Measurements from ENCODE around the gene FBXO17. TPM values are rescaled to one million over a fixed set of nuclear protein-coding genes. Genes with fewer than 3 reads are reported as not detected.
"Not testable (repeated sequence)": the region's sequence is repeated elsewhere in the genome, so short reads cannot be mapped to it uniquely, and the experiment has no call there.

Gene FBXO17
- total RNA-seq, 2 donors from 2014 or later: 1.7 to 1.9 TPM

GRCh38 chr19:38945562-38946228, 29.8 kb downstream of the FBXO17 start:
- Histone ChIP-seq H3K9ac (ENCODE audit: low read depth in 2 of 2, low read length in 2 of 2) (no peak overlapping the region), H3K4me1 (peaks cover 6% of the 10 kb centered on the region), H3K27me3 (no peaks in the 10 kb centered on the region), H3K9me3 (no peaks in the 10 kb centered on the region), H3K4me3 (no peak overlapping the region), H3K36me3 (no peaks in the 10 kb centered on the region), H3K27ac (no peak overlapping the region)
- intact Hi-C loops (cut with DNase I): no loop called here
- no peak for DNase-seq
- no peak for TF ChIP-seq CTCF (IDR thresholded peaks at IDR 0.05)

GRCh38 chr19:38944981-38945506, 30.5 kb downstream of the FBXO17 start:
- no peaks in the 10 kb centered on the region for H3K27me3 ChIP-seq
- peaks cover 2% of the 10 kb centered on the region for H3K4me1 ChIP-seq
- no peak for DNase-seq
- H3K27ac ChIP-seq: no peak overlapping the region
- H3K36me3 ChIP-seq: no peaks in the 10 kb centered on the region
- no peak for TF ChIP-seq CTCF (IDR thresholded peaks at IDR 0.05)
- H3K9ac ChIP-seq (ENCODE audit: low read depth in 2 of 2, low read length in 2 of 2): no peak overlapping the region
- H3K9me3 ChIP-seq: no peaks in the 10 kb centered on the region
- no peak overlapping the region for H3K4me3 ChIP-seq
- intact Hi-C loops (cut with DNase I): no loop called here

- no peak overlapping the region for H3K9ac ChIP-seq (ENCODE audit: low read depth in 2 of 2, low read length in 2 of 2)
- DNase-seq: no peak
Observed at GRCh38 chr19:38942471-38943181, 32.9 kb downstream of the FBXO17 start.

GRCh38 chr19:38941979-38942378, 33.6 kb downstream of the FBXO17 start:
- intact Hi-C loops (cut with DNase I): no loop called here
- DNase-seq: no peak
- H3K36me3 ChIP-seq: no peaks in the 10 kb centered on the region
- H3K27me3 ChIP-seq: no peaks in the 10 kb centered on the region
- no peaks in the 10 kb centered on the region for H3K4me1 ChIP-seq
- H3K9me3 ChIP-seq: no peaks in the 10 kb centered on the region
- no peak overlapping the region for H3K4me3 ChIP-seq
- H3K27ac ChIP-seq: no peak overlapping the region
- no peak for TF ChIP-seq CTCF (IDR thresholded peaks at IDR 0.05)
- no peak overlapping the region for H3K9ac ChIP-seq (ENCODE audit: low read depth in 2 of 2, low read length in 2 of 2)

More at GRCh38 chr19:38942471-38943181, 32.9 kb downstream of the FBXO17 start:
- no peak overlapping the region for H3K4me3 ChIP-seq
- no peak for TF ChIP-seq CTCF (IDR thresholded peaks at IDR 0.05)
- no peaks in the 10 kb centered on the region for H3K27me3 ChIP-seq
- intact Hi-C loops (cut with DNase I): no loop called here
- no peaks in the 10 kb centered on the region for H3K4me1 ChIP-seq
- H3K9me3 ChIP-seq: no peaks in the 10 kb centered on the region
- no peak overlapping the region for H3K27ac ChIP-seq
- no peaks in the 10 kb centered on the region for H3K36me3 ChIP-seq

- H3K4me3 ChIP-seq; H3K27ac ChIP-seq; intact Hi-C loops (cut with DNase I); H3K4me1 ChIP-seq; H3K36me3 ChIP-seq; DNase-seq; H3K9me3 ChIP-seq; H3K27me3 ChIP-seq; H3K9ac ChIP-seq (ENCODE audit: low read depth in 2 of 2, low read length in 2 of 2): not testable (repeated sequence)
Observed at GRCh38 chr19:38941466-38941865, 34.1 kb downstream of the FBXO17 start.

GRCh38 chr19:38939957-38940356, 35.6 kb downstream of the FBXO17 start:
- Histone ChIP-seq H3K9ac (ENCODE audit: low read depth in 2 of 2, low read length in 2 of 2) (no peak overlapping the region), H3K9me3 (no peaks in the 10 kb centered on the region), H3K27me3 (no peaks in the 10 kb centered on the region), H3K4me1 (no peaks in the 10 kb centered on the region), H3K36me3 (no peaks in the 10 kb centered on the region), H3K4me3 (no peak overlapping the region), H3K27ac (no peak overlapping the region)
- TF ChIP-seq CTCF (IDR thresholded peaks at IDR 0.05): no peak
- DNase-seq: no peak
- intact Hi-C loops (cut with DNase I): no loop called here

All from colonic mucosa (tissue), 4 donors.